Muscle of back (tissue), 13 donors: ENCODE data around the gene PGR. TPM values are rescaled to one million over a fixed set of nuclear protein-coding genes. Genes with fewer than 3 reads are reported as not detected.

Experiments
- DNase-seq, 3 donors: peaks; one replicate each; pipeline versions ENCODE4 v3.0.0 to v3.0.0-alpha.2; 2013
- long read RNA-seq, 9 donors: transcript quantifications; one replicate each; lab custom pipeline, GENCODE V29; 2026
- polyA plus RNA-seq, 10 donors: library from polyadenylated mRNA; unstranded; fragments of 120-200 nt; gene quantifications; one replicate each; pipeline ENCODE4 v1.2.1, GENCODE V29; 2013; ENCODE audit not compliant: insufficient read length in 10 of 10

Gene PGR
- under 1 TPM in 4 of 10 donors, not detected in 6; 0.03 to 0.14 (median 0.09) TPM for polyA plus RNA-seq
- long read RNA-seq, donor 1, result 0 reads
- long read RNA-seq, donor 2, result 0 reads
- long read RNA-seq, donor 3, result 0 reads
- long read RNA-seq, donor 4, result 0 reads
- long read RNA-seq, donor 5, result 0 reads
- long read RNA-seq, donor 6, result 0 reads
- long read RNA-seq, donor 7, result 0 reads
- long read RNA-seq, donor 8, result 0 reads
- long read RNA-seq, donor 9, result 0 reads

- peak in 1 of 3 donors; percentile 35 for DNase-seq
These were observed at the start of gene PGR for GRCh38 chr11:101129203-101129943. Gene PGR (minus strand): TSS chr11:101129813. CDS start chr11:101129070, 743 bp downstream.

- DNase-seq, result no peak
These were observed 46.8 kb upstream of the PGR start for GRCh38 chr11:101176381-101176780.

- no peak for DNase-seq
These were observed 40.3 kb upstream of the PGR start for GRCh38 chr11:101169944-101170343.

- no peak for DNase-seq
These were observed 36.4 kb upstream of the PGR start for GRCh38 chr11:101166038-101166437.

GRCh38 chr11:101158119-101158518, 28.5 kb upstream of the PGR start:
- DNase-seq, result no peak

GRCh38 chr11:101138245-101138930, 8.8 kb upstream of the PGR start:
- no peak for DNase-seq

GRCh38 chr11:101133190-101133589, 3.6 kb upstream of the PGR start:
- no peak for DNase-seq

GRCh38 chr11:101128571-101129202, 926 bp downstream of the PGR start:
- peak in 1 of 3 donors; percentile 47 for DNase-seq

- DNase-seq, result peak in 1 of 3 donors; percentile 59
These were observed 1.7 kb downstream of the PGR start for GRCh38 chr11:101127699-101128570.

GRCh38 chr11:101127197-101127698, 2.4 kb downstream of the PGR start:
- DNase-seq, result peak in 1 of 3 donors; percentile 59

- DNase-seq, result no peak
These were observed 2.9 kb downstream of the PGR start for GRCh38 chr11:101126551-101127196.

GRCh38 chr11:101115671-101116160, 13.9 kb downstream of the PGR start:
- DNase-seq, result no peak

GRCh38 chr11:101113540-101113939, 16.1 kb downstream of the PGR start:
- no peak for DNase-seq

GRCh38 chr11:101104716-101105115, 24.9 kb downstream of the PGR start:
- DNase-seq, result no peak

GRCh38 chr11:101103433-101103832, 26.2 kb downstream of the PGR start:
- no peak for DNase-seq

- no peak for DNase-seq
These were observed 29.0 kb downstream of the PGR start for GRCh38 chr11:101100601-101101000.

- DNase-seq, result no peak
These were observed 33.4 kb downstream of the PGR start for GRCh38 chr11:101096036-101096704.

GRCh38 chr11:101091781-101092180, 37.8 kb downstream of the PGR start:
- DNase-seq, result no peak

GRCh38 chr11:101090679-101091270, 38.8 kb downstream of the PGR start:
- no peak for DNase-seq
